Lower leg skin (tissue), 4 donors: ENCODE data around the gene RASSF5. TPM values are rescaled to one million over a fixed set of nuclear protein-coding genes. Genes with fewer than 3 reads are reported as not detected.

ENCODE experiments used
- DNase-seq, 2 donors: peaks; one replicate each; pipeline ENCODE4 v3.0.0-alpha.2; 2019; ENCODE audit warnings: low spot score in 2 of 2
- H3K4me3 ChIP-seq: fragments of 200-600 bp; sonication (generic); 2 replicates; pipeline ENCODE4 v1.5.1; 2017; ENCODE audit warnings: mild to moderate bottlenecking, low read depth; ENCODE audit not compliant: poor library complexity, severe bottlenecking
- CTCF ChIP-seq, 3 donors: fragments of 450-650 bp; IDR thresholded peaks; one replicate each; pipeline ENCODE4 v1.5.1; 2016; ENCODE audit warnings: antibody characterized with exemption in 3 of 3, mild to moderate bottlenecking in 3 of 3, moderate library complexity in 2 of 3
- POLR2A ChIP-seq, 2 donors: fragments of 450-650 bp; IDR thresholded peaks; one replicate each; pipeline ENCODE4 v1.6.1; 2016 to 2017; ENCODE audit warnings: antibody characterized with exemption in 2 of 2, mild to moderate bottlenecking in 1 of 2, moderate library complexity in 1 of 2
- WGBS, 2 donors: methylation state at CpG; one replicate each; pipeline ENCODE4 v1.1.5; 2018; 5-methylcytosine and 5-hydroxymethylcytosine counted together
- intact Hi-C: fragments of 100-400 bp; cut with DNase I; formaldehyde crosslinking; loops from one replicate; pipeline ENCODE4 v1.15.0; 2023; ENCODE audit warnings: low total_unique reads
- total RNA-seq, 4 donors: library from RNA; depleted of rRNA; stranded (reverse); fragments of >200 nt; gene quantifications; one replicate each; pipeline ENCODE4 v1.1.0, GENCODE V29; 2016

The RASSF5 gene
- 100 to 1,000 TPM in 1 of 4 donors, 10 to 100 TPM in 3; 81.3 to 102 (median 86.1) TPM for total RNA-seq

- peak within 1 kb of the TSS; percentile 71 for H3K4me3 ChIP-seq
- DNase-seq = peak; percentile 90 to 97
- 2 to 3% methylated on average over 28 to 31 of the region's 97 CpGs for WGBS, 2 donors
- TF ChIP-seq POLR2A (IDR thresholded peaks at IDR 0.05) (peak in 1 of 2 donors; percentile 42), CTCF (IDR thresholded peaks at IDR 0.05) (no peak)
- intact Hi-C loops = no loop called here
Observed at GRCh38 chr1:206507284-206508129, at the start of gene RASSF5. Gene RASSF5 (plus strand): TSS chr1:206507531. CDS start chr1:206507603, 72 bp downstream.

GRCh38 chr1:206459703-206460102 is 47.6 kb upstream of the RASSF5 start:
- 93% methylated on average over 4 of the region's 4 CpGs for WGBS, 2 donors
- intact Hi-C loops = no loop called here
- DNase-seq = no peak
- H3K4me3 ChIP-seq = no peak overlapping the region
- TF ChIP-seq CTCF (IDR thresholded peaks at IDR 0.05) = no peak
- TF ChIP-seq POLR2A (IDR thresholded peaks at IDR 0.05) = no peak

- WGBS, 2 donors = 85 to 86% methylated on average over 17 of the region's 17 CpGs
- no peak overlapping the region for H3K4me3 ChIP-seq
- intact Hi-C loops = no loop called here
- no peak for DNase-seq
- no peak for TF ChIP-seq CTCF (IDR thresholded peaks at IDR 0.05)
- no peak for TF ChIP-seq POLR2A (IDR thresholded peaks at IDR 0.05)
Observed at GRCh38 chr1:206460836-206461426, 46.4 kb upstream of the RASSF5 start.

GRCh38 chr1:206461602-206462455 is 45.5 kb upstream of the RASSF5 start:
- 63 to 67% methylated on average over 9 of the region's 9 CpGs for WGBS, 2 donors
- no peak overlapping the region for H3K4me3 ChIP-seq
- peak in 1 of 3 donors; percentile 56 for TF ChIP-seq CTCF (IDR thresholded peaks at IDR 0.05)
- TF ChIP-seq POLR2A (IDR thresholded peaks at IDR 0.05) = no peak
- DNase-seq = peak in 1 of 2 donors; percentile 79
- intact Hi-C loops = no loop called here

- no peak overlapping the region for H3K4me3 ChIP-seq
- 52 to 67% methylated on average over 1 of the region's 1 CpG for WGBS, 2 donors
- DNase-seq = no peak
- TF ChIP-seq POLR2A (IDR thresholded peaks at IDR 0.05) (no peak), CTCF (IDR thresholded peaks at IDR 0.05) (no peak)
- intact Hi-C loops = no loop called here
Observed at GRCh38 chr1:206463137-206463536, 44.2 kb upstream of the RASSF5 start.
